ENCODE data around the gene HAGH. TPM values are rescaled to one million over a fixed set of nuclear protein-coding genes. Genes with fewer than 3 reads are reported as not detected.

Gene HAGH
- polyA plus RNA-seq, 1 donor (not counting 4 experiments of a cell fraction or from before 2014, with no cell fraction given) = 17.7 TPM

DNA sequence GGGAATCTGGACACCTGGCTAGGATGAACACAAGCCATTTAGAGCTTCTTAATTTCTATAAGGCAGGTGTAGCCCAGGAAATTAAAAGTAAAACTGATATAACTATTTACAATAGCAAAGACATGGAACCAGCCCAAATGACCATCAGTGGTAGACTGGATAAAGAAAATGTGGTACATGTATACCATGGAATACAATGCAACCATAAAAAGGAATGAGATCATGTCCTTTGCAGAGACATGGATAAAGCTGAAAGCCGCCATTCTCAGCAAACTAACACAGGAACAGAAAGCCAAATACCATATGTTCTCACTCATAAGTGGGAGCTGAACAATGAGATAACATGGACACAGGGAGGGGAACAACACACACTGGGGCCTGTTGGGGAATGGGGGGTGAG, 19.8 kb upstream of the HAGH start:
- Histone ChIP-seq H4K20me1 (ENCODE audit: control insufficient read depth, extremely low read depth, insufficient read depth, low read length) (no peaks in the 10 kb centered on the region), H3K9ac (ENCODE audit: control insufficient read depth, extremely low read depth, insufficient read depth, low read length) (no peak overlapping the region), H3K4me2 (ENCODE audit: control insufficient read depth, extremely low read depth, insufficient read depth, low read depth, low read length) (no peak overlapping the region), H3K4me3 (ENCODE audit: control insufficient read depth in 2 of 3, extremely low read depth in 1 of 3, insufficient read depth in 2 of 3, low read depth in 1 of 3, low read length in 3 of 3) (no peak overlapping the region), H3K27me3 (ENCODE audit: control insufficient read depth, extremely low read depth, insufficient read depth, low read length) (peaks cover 3% of the 10 kb centered on the region), H3K27ac (ENCODE audit: control insufficient read depth, insufficient read depth, low read length) (no peak overlapping the region), H3K9me3 (ENCODE audit: control insufficient read depth, low read depth, low read length) (no peaks in the 10 kb centered on the region), H2AFZ (ENCODE audit: control insufficient read depth, low read length) (no peak overlapping the region), H3K9me1 (ENCODE audit: control insufficient read depth, extremely low read depth, insufficient read depth, low read length) (no peaks in the 10 kb centered on the region), H3K36me3 (ENCODE audit: control insufficient read depth in 2 of 2, extremely low read depth in 1 of 2, insufficient read depth in 2 of 2, low read length in 2 of 2) (no peaks in the 10 kb centered on the region), H3K4me1 (ENCODE audit: control insufficient read depth, extremely low read depth, insufficient read depth, low read length) (no peaks in the 10 kb centered on the region), H3K79me2 (ENCODE audit: control insufficient read depth, insufficient read depth, low read length) (no peaks in the 10 kb centered on the region)
- dilution Hi-C loops (cut with MboI; ENCODE audit: extremely low pct_ligation_motif_present, low sequenced_read_pairs) = no loop called here
- TF ChIP-seq, protein P1, sequence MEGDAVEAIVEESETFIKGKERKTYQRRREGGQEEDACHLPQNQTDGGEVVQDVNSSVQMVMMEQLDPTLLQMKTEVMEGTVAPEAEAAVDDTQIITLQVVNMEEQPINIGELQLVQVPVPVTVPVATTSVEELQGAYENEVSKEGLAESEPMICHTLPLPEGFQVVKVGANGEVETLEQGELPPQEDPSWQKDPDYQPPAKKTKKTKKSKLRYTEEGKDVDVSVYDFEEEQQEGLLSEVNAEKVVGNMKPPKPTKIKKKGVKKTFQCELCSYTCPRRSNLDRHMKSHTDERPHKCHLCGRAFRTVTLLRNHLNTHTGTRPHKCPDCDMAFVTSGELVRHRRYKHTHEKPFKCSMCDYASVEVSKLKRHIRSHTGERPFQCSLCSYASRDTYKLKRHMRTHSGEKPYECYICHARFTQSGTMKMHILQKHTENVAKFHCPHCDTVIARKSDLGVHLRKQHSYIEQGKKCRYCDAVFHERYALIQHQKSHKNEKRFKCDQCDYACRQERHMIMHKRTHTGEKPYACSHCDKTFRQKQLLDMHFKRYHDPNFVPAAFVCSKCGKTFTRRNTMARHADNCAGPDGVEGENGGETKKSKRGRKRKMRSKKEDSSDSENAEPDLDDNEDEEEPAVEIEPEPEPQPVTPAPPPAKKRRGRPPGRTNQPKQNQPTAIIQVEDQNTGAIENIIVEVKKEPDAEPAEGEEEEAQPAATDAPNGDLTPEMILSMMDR (optimal IDR thresholded peaks at IDR 0.05 in 1 of 3, IDR thresholded peaks at IDR 0.05 in 1 of 3, conservative IDR thresholded peaks at IDR 0.05 in 1 of 3; ENCODE audit: extremely low read depth in 1 of 3, insufficient read depth in 2 of 3, low read length in 3 of 3) = no peak
- no peak for TF ChIP-seq EZH2 (IDR thresholded peaks at IDR 0.05; ENCODE audit: low read length)
- no peak for DNase-seq (ENCODE audit: low read depth, low spot score)
- no peak for FAIRE-seq

DNA sequence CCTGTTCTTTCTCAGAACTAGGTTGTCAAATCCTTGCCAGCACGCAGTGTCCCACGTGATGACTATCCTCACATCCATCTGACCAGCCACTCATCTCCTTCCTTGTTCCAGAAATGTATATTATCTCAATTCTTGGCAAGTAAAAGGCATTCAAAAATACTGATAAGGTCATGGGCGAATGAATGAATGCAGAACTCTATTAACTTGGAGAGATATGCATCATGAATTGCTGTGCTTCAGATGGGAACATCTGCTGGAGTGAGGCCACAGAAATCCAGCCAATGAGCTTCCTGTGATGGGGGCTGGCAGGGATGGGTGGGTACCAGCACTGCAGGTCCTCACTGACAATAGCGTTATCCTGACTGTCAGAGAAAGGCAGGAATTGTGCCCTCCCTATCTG, 19.4 kb upstream of the HAGH start:
- FAIRE-seq = no peak
- H3K4me3 ChIP-seq (ENCODE audit: control insufficient read depth in 2 of 3, extremely low read depth in 1 of 3, insufficient read depth in 2 of 3, low read depth in 1 of 3, low read length in 3 of 3) = no peak overlapping the region
- dilution Hi-C loops (cut with MboI; ENCODE audit: extremely low pct_ligation_motif_present, low sequenced_read_pairs) = no loop called here

More for the DNA sequence above, 19.4 kb upstream of the HAGH start:
- H3K27me3 ChIP-seq (ENCODE audit: control insufficient read depth, extremely low read depth, insufficient read depth, low read length) = peaks cover 3% of the 10 kb centered on the region
- H4K20me1 ChIP-seq (ENCODE audit: control insufficient read depth, extremely low read depth, insufficient read depth, low read length) = no peaks in the 10 kb centered on the region
- H3K9me3 ChIP-seq (ENCODE audit: control insufficient read depth, low read depth, low read length) = no peaks in the 10 kb centered on the region
- DNase-seq (ENCODE audit: low read depth, low spot score) = no peak
- H3K79me2 ChIP-seq (ENCODE audit: control insufficient read depth, insufficient read depth, low read length) = no peaks in the 10 kb centered on the region
- H3K27ac ChIP-seq (ENCODE audit: control insufficient read depth, insufficient read depth, low read length) = no peak overlapping the region
- H2AFZ ChIP-seq (ENCODE audit: control insufficient read depth, low read length) = no peak overlapping the region
- H3K4me1 ChIP-seq (ENCODE audit: control insufficient read depth, extremely low read depth, insufficient read depth, low read length) = no peaks in the 10 kb centered on the region
- no peak overlapping the region for H3K4me2 ChIP-seq (ENCODE audit: control insufficient read depth, extremely low read depth, insufficient read depth, low read depth, low read length)
- H3K36me3 ChIP-seq (ENCODE audit: control insufficient read depth in 2 of 2, extremely low read depth in 1 of 2, insufficient read depth in 2 of 2, low read length in 2 of 2) = no peaks in the 10 kb centered on the region
- no peak overlapping the region for H3K9ac ChIP-seq (ENCODE audit: control insufficient read depth, extremely low read depth, insufficient read depth, low read length)
- no peaks in the 10 kb centered on the region for H3K9me1 ChIP-seq (ENCODE audit: control insufficient read depth, extremely low read depth, insufficient read depth, low read length)
- no peak for TF ChIP-seq EZH2 (IDR thresholded peaks at IDR 0.05; ENCODE audit: low read length)
- TF ChIP-seq, protein P1 (optimal IDR thresholded peaks at IDR 0.05 in 1 of 3, IDR thresholded peaks at IDR 0.05 in 1 of 3, conservative IDR thresholded peaks at IDR 0.05 in 1 of 3; ENCODE audit: extremely low read depth in 1 of 3, insufficient read depth in 2 of 3, low read length in 3 of 3) = no peak
